CD4-positive, alpha-beta T cell treated with Interleukin-17A for 4 hours (primary cell): ENCODE data around the gene CYP3A5.
A peak's percentile ranks its signal among the peaks of the same experiment; 100 is the strongest.
"Not testable (repeated sequence)": the region's sequence is repeated elsewhere in the genome, so short reads cannot be mapped to it uniquely, and the experiment has no call there.

Experiments used
- DNase-seq: peaks from one replicate; pipeline ENCODE4 v3.0.0-alpha.2; 2020; ENCODE audit warnings: mixed read lengths

The CYP3A5 gene

GRCh38 chr7:99637414-99637813 is 42.4 kb downstream of the CYP3A5 start:
- not testable (repeated sequence) for DNase-seq

DNA sequence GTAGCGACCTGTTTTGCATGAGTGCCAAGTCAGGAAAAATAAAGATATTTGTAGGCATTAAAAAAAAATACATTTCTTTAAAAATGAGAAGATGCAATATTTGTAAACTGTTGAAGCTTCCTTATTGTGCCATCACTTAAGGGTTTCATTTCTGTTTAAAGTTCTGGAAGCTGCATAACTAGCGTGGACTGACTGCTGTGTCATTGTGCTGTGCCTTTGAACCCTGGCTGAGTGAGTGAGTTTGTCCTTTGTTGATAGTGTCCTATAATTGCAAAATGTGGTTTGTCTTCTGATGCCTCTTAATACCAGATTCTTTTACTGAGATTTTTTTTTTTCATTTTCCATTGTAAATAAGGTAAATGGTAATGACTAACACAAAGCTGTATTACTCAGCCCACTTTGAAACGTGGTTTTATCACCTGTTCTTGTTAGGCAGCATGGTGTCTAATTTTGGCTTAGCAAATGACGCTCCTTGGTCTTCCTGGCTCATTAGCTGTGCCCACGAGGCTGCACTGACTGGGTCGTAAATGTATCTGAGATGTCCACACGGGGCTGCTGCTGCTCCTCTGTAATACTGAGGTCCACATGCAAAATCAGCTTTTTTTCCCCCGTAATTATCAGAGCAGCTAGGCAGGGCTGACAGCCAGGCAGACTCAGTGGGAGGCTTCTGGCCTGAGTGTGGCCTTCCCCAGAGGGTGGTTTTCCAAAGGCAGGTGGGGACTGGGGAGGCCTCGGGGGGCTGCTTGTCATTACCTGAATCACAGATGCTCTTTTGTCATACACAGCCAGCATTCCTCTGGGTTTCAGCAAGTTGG is 48.3 kb downstream of the CYP3A5 start:
- no peak for DNase-seq

GRCh38 chr7:99629643-99630042 is 50.2 kb downstream of the CYP3A5 start:
- DNase-seq: no peak

DNA sequence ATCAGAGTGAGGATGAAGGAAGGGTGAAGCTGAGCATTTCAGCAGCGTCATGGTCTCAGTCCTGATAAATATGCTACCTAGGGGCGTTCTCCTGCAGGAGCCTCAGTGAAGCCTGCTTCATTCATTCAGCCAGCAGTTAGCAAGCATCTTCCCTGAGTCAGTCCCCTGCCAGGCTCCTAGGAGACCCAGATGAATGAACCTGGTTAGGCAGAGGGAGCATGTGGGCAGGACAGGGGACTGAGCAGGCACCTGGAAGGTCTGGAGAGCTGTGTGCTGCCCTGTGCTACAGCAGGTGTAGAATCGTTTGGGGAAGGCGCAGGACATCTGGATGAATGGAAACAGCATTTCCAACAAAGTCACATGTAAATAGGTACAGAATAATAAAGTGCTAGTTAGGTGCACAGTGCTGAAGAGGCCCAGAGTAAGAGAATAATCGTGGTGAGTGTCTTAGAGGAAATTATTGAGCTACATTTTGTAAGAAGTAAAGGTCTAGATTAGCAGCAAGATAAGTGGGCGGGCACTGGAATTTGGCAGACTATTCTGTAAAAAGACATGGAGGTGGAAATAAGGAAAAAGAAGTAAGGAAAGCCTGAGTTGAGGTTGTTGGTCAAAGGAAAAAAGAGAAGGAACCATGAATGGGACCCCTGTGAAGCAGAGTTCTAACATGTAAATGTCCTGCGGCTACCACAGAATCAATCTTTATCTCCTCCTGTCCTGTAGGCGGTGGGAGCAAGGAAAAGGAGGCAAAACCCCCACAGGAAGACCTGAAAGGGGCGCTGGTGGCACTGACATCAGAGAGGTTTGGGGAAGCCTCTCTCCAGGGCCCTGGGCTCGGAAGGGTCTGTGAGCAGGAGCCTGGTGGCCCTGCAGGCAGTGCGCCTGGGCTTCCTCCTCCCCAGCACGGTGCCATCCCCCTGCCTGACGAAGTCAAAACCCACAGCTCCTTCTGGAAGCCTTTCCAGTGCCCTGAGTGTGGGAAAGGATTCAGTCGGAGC is 51.0 kb downstream of the CYP3A5 start:
- no peak for DNase-seq

GRCh38 chr7:99627513-99627912 is 52.3 kb downstream of the CYP3A5 start:
- DNase-seq: no peak

GRCh38 chr7:99626661-99627060 is 53.1 kb downstream of the CYP3A5 start:
- no peak for DNase-seq

GRCh38 chr7:99625961-99626360 is 53.8 kb downstream of the CYP3A5 start:
- DNase-seq: no peak

- no peak for DNase-seq
Observed at GRCh38 chr7:99625321-99625720, 54.5 kb downstream of the CYP3A5 start.

- peak; percentile 74 for DNase-seq
Observed at GRCh38 chr7:99624484-99624883, 55.3 kb downstream of the CYP3A5 start.

DNA sequence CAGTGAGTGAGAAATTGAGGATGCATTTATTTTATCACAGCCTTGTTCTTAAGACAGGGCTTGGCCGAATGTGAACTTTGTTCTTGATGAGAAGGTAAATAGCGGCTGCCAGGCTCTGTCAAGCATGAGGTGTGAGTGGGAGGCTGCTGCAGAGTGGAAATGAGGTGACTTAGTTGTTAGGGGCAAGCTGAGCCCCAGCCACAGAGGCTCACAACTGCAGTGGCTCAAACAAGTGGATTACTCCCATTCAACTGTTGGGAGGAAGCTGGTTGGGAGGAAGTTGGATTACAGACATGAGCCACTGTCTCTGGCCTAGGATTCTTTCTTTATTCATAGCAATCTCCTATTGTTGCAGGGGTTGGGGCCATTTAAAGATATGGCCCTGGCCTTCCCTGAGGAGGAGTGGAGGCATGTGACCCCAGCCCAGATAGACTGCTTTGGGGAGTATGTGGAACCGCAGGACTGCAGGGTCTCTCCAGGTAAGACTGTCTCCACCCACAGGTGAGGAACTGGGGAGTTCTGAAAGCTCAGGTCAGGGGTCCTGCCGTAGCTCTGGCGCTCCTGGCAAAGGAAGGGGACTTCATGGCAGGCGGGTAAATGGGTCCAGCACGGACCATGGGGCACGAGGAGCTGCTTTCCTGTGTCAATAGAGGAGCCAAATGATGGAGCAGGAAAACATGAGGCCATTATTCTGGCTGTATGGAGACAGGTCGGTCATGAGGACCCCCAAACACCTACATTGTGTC is 55.9 kb downstream of the CYP3A5 start:
- peak; percentile 36 for DNase-seq

DNA sequence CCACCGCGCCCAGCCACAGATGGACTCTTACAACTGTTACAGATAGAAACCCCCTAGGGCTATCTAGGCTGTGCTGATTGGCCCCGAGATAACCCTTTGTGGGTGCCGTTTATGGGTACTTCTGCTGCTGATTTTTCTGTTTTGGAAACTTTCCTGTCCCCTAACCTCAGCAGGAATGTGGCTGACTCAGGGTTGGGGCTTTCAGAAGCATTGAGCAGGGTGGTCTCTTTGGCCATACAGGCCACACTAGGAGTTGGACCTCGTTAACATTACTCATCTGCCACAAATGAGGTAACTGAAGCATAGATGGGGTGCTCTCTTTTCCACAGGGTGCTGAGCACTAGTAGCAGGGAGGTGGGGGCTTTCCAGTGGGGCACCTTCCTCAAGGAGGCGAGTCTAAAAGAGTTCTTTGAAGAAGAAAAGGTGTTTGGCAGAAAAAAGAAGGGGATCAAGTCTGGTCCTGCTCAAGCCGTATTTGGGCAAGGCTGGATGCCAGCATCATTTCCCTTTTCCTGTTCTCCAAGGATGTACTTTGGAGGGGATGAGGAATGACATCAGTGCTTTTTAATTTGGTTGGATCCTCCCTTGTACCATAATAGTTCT is 56.6 kb downstream of the CYP3A5 start:
- DNase-seq: no peak

GRCh38 chr7:99622596-99622995 is 57.2 kb downstream of the CYP3A5 start:
- DNase-seq: no peak

DNA sequence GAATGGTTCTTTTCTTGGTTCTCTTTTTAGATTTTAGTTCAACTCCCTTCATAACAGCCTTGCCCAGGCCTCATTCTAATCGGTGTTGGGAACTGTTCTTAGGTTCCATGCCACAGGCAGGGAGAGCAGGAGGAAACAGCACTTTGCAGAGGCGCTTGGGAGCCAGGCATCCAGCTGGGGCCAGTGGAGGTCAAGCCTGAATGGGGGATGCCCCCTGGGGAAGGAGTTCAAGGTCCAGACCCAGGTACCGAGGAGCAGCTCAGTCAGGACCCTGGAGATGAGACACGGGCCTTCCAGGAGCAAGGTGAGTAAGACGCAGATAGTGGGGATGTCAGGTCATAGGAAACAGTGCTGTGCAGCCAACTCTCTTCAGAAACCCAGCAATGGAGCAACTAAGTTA is 58.5 kb downstream of the CYP3A5 start:
- DNase-seq: no peak

DNA sequence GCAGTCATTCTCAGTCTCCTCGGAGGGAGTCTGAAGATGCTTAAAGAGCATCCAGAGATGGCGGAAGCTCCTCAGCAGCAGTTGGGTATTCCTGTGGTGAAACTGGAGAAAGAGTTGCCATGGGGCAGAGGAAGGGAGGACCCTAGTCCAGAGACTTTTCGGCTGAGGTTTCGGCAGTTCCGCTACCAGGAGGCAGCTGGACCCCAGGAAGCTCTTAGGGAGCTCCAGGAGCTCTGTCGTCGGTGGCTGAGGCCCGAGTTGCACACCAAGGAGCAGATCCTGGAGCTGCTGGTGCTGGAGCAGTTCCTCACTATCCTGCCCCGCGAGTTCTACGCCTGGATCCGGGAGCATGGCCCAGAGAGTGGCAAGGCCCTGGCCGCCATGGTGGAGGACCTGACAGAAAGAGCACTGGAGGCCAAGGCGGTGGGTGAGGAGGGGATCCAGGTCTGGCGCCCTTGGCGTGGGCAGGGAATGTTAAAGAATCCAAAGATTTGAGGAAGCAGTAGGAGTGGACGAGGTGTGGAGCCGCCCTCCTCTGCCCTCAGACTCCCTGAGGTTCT is 60.1 kb downstream of the CYP3A5 start:
- DNase-seq: no peak

- DNase-seq: no peak
Observed at GRCh38 chr7:99618726-99619125, 61.1 kb downstream of the CYP3A5 start.

GRCh38 chr7:99617192-99617781 is 62.5 kb downstream of the CYP3A5 start:
- no peak for DNase-seq

GRCh38 chr7:99616359-99617191 is 63.2 kb downstream of the CYP3A5 start, which contains the start of gene ZSCAN25:
ZSCAN25 (plus strand) TSS chr7:99616946; CDS start chr7:99619607, 2,661 bp downstream.
- DNase-seq: peak; percentile 90

DNA sequence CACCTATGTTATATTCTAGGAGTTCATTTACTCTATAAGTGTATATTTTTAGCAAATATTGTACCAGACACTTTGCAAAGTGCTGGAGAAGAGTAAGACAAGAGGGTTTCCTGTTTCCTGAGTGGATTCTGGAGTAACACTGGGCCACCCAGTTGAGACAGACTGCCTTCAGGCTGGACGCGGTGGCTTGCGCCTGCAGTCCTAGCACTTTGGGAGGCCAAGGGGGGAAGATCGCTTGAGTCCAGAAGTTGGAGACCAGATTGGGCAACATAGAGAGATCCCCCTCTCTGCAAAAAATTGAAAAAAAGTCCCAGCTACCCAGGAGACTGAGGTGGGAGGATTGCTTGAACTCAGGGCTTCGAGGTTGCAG is 63.8 kb downstream of the CYP3A5 start:
- no peak for DNase-seq

- no peak for DNase-seq
Observed at GRCh38 chr7:99614495-99614894, 65.3 kb downstream of the CYP3A5 start.

- DNase-seq: no peak
Observed at GRCh38 chr7:99607548-99607947, 72.2 kb downstream of the CYP3A5 start.

GRCh38 chr7:99606531-99606930 is 73.3 kb downstream of the CYP3A5 start:
- no peak for DNase-seq
